ENCODE data around the gene NQO2.

DNA sequence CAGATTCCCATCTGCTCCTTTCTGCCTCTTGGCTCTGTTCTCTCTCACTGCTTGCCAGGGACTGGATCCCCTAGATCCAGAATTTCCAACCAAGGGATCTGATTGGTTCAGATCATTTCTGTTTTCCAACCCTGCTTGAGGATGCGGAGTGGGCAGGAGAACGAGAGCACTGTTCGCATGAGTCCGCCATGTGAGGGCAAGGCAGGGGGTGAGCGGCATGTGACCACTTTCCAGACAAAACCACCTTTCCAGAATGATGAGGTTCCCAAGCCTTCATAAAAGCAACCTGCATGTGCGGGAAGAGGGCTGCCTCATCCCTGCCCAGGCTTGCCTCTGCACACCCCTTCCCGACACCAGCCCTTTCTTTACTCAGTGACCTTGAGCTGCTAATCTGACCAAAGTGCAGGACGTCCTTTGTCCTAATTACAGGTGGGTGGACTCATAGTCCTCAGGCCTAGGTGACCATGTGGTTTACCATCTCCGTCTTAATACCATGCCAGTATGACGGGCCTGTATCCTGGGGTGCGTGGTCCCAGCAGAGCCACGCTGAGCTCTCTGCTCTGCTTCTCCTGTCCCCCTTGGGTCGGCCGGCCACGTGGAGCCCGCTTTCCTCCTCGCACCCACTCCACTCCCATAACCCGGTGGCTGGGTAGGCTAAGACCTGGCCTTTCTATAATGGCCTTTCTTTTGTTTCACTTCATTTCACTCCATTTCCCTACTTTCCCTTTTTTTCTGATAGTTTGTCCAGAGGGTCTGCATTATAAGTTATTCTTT lies 14.4 kb downstream of the NQO2 start:
- TF ChIP-seq, protein P1, sequence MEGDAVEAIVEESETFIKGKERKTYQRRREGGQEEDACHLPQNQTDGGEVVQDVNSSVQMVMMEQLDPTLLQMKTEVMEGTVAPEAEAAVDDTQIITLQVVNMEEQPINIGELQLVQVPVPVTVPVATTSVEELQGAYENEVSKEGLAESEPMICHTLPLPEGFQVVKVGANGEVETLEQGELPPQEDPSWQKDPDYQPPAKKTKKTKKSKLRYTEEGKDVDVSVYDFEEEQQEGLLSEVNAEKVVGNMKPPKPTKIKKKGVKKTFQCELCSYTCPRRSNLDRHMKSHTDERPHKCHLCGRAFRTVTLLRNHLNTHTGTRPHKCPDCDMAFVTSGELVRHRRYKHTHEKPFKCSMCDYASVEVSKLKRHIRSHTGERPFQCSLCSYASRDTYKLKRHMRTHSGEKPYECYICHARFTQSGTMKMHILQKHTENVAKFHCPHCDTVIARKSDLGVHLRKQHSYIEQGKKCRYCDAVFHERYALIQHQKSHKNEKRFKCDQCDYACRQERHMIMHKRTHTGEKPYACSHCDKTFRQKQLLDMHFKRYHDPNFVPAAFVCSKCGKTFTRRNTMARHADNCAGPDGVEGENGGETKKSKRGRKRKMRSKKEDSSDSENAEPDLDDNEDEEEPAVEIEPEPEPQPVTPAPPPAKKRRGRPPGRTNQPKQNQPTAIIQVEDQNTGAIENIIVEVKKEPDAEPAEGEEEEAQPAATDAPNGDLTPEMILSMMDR (IDR thresholded peaks at IDR 0.05): no peak
- TF ChIP-seq CHD2 (IDR thresholded peaks at IDR 0.05; ENCODE audit: low read length, partially characterized antibody): no peak
- TF ChIP-seq EP300 (IDR thresholded peaks at IDR 0.05; ENCODE audit: borderline replicate concordance in 1 of 2, low read depth in 1 of 2, low read length in 1 of 2): no peak
- no peak for TF ChIP-seq FOXM1 (IDR thresholded peaks at IDR 0.05; ENCODE audit: low read depth)
- TF ChIP-seq FOXJ3 (CRISPR knock-in tag; IDR thresholded peaks at IDR 0.05): no peak
- no peak for TF ChIP-seq SIN3A (IDR thresholded peaks at IDR 0.05; ENCODE audit: borderline replicate concordance, low read depth, low read length)
- TF ChIP-seq, protein P2, sequence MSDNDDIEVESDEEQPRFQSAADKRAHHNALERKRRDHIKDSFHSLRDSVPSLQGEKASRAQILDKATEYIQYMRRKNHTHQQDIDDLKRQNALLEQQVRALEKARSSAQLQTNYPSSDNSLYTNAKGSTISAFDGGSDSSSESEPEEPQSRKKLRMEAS (IDR thresholded peaks at IDR 0.05; ENCODE audit: low read depth): no peak
- TF ChIP-seq NFIC (IDR thresholded peaks at IDR 0.05; ENCODE audit: borderline replicate concordance): no peak
- TF ChIP-seq, protein P3, sequence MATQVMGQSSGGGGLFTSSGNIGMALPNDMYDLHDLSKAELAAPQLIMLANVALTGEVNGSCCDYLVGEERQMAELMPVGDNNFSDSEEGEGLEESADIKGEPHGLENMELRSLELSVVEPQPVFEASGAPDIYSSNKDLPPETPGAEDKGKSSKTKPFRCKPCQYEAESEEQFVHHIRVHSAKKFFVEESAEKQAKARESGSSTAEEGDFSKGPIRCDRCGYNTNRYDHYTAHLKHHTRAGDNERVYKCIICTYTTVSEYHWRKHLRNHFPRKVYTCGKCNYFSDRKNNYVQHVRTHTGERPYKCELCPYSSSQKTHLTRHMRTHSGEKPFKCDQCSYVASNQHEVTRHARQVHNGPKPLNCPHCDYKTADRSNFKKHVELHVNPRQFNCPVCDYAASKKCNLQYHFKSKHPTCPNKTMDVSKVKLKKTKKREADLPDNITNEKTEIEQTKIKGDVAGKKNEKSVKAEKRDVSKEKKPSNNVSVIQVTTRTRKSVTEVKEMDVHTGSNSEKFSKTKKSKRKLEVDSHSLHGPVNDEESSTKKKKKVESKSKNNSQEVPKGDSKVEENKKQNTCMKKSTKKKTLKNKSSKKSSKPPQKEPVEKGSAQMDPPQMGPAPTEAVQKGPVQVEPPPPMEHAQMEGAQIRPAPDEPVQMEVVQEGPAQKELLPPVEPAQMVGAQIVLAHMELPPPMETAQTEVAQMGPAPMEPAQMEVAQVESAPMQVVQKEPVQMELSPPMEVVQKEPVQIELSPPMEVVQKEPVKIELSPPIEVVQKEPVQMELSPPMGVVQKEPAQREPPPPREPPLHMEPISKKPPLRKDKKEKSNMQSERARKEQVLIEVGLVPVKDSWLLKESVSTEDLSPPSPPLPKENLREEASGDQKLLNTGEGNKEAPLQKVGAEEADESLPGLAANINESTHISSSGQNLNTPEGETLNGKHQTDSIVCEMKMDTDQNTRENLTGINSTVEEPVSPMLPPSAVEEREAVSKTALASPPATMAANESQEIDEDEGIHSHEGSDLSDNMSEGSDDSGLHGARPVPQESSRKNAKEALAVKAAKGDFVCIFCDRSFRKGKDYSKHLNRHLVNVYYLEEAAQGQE (IDR thresholded peaks at IDR 0.05; ENCODE audit: low read depth, low read length): no peak
- TF ChIP-seq, protein P4, sequence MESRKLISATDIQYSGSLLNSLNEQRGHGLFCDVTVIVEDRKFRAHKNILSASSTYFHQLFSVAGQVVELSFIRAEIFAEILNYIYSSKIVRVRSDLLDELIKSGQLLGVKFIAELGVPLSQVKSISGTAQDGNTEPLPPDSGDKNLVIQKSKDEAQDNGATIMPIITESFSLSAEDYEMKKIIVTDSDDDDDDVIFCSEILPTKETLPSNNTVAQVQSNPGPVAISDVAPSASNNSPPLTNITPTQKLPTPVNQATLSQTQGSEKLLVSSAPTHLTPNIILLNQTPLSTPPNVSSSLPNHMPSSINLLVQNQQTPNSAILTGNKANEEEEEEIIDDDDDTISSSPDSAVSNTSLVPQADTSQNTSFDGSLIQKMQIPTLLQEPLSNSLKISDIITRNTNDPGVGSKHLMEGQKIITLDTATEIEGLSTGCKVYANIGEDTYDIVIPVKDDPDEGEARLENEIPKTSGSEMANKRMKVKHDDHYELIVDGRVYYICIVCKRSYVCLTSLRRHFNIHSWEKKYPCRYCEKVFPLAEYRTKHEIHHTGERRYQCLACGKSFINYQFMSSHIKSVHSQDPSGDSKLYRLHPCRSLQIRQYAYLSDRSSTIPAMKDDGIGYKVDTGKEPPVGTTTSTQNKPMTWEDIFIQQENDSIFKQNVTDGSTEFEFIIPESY (IDR thresholded peaks at IDR 0.05; ENCODE audit: borderline replicate concordance, low read depth): no peak
- TF ChIP-seq, protein P5, sequence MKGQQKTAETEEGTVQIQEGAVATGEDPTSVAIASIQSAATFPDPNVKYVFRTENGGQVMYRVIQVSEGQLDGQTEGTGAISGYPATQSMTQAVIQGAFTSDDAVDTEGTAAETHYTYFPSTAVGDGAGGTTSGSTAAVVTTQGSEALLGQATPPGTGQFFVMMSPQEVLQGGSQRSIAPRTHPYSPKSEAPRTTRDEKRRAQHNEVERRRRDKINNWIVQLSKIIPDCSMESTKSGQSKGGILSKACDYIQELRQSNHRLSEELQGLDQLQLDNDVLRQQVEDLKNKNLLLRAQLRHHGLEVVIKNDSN (IDR thresholded peaks at IDR 0.05; ENCODE audit: borderline replicate concordance, low read depth): no peak
- TF ChIP-seq EZH2phosphoT487 (IDR thresholded peaks at IDR 0.05; ENCODE audit: borderline replicate concordance, low read depth): no peak
- TF ChIP-seq POLR2AphosphoS5 (IDR thresholded peaks at IDR 0.05; ENCODE audit: low read depth, low read length): no peak
- TF ChIP-seq, protein P6, sequence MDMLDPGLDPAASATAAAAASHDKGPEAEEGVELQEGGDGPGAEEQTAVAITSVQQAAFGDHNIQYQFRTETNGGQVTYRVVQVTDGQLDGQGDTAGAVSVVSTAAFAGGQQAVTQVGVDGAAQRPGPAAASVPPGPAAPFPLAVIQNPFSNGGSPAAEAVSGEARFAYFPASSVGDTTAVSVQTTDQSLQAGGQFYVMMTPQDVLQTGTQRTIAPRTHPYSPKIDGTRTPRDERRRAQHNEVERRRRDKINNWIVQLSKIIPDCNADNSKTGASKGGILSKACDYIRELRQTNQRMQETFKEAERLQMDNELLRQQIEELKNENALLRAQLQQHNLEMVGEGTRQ (IDR thresholded peaks at IDR 0.05; ENCODE audit: borderline replicate concordance, low read depth, low read length): no peak
